Measurements from ENCODE around the gene METTL8.
"Not testable (repeated sequence)": the region's sequence is repeated elsewhere in the genome, so short reads cannot be mapped to it uniquely, and the experiment has no call there.

The METTL8 gene

DNA sequence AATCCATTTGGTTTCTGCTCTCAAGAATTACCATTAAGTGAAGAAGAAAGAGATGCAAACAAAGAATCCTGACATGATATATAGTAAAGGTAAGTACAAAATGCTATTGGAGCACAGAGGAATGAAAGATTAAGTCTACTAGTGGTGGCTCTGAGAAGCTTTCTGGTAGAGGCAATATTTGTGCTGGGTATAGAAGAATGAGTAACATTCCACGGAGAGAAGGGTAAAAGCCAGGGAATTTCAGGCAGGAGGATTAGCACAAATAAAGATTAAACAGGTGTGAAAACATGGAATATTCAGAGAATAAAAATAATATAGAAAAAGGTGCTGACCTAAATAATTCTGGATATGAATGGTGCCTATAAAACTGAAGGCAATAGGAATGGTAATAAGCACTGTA is 31.8 kb downstream of the METTL8 start:
- no peak for DNase-seq (ENCODE audit: low read depth)

DNA sequence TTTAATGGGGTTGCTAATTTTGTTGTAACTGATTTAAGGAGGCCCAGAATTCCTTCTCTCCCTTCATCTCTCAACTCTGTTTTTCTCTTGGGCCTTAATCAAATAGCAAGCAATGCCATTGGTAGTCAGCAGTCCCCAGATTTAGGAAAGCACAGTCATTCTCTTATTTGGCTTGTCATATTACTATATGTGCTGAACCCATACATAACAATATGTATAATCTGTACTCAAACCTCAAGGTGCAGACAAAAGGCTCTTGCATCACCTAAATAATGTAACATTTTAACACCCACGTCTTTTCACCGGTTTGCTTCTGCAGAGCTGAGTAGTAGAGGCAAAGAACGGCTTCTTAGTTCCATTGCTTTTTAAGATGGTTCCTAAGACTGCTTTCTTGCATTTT is 33.4 kb downstream of the METTL8 start:
- DNase-seq (ENCODE audit: low read depth) = no peak

DNA sequence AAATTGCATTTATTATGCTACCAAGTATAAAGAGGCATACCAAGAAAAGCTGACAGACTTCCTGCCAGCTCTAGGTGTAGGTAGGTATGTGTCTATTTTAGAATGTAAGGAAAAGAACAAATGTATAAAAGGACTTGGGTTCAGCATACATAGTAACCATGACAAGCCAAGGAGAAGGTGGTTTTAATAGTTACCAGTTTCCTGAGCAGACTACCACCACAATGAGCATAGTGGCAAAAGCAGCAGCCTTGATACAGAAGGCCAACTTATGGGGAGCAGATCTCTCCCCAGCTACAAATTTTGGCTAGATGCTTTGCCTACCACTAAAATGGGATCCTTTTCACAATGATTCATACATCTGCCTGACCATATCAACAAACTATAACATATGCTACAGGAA is 34.5 kb downstream of the METTL8 start:
- no peak for DNase-seq (ENCODE audit: low read depth)

DNA sequence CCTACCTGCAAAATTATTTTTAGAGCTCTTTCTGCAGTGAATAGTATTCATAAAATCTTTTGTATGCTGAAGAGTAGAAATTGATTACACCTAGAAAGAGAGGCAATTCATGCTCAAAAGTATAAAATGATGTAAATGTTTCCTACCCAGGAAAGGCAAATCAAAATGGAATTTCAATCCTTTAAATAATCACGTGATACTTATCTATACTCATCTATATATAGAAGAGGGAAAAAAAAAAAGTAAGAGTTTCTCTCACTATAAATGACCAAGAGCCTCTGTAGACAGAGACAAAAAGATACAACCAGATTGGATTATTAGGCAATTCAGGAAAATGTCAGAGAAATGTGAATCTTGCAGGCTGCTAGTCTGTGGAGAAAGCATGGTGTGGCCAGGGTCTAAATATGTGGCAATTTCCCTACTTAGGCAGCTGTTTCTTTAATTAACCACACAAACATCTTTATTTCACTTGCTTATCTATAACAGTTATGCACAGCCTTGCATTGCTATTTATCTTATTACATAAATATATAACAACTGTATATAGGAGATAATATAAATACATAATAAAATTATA is 39.5 kb downstream of the METTL8 start:
- no peak for DNase-seq (ENCODE audit: low read depth)

DNA sequence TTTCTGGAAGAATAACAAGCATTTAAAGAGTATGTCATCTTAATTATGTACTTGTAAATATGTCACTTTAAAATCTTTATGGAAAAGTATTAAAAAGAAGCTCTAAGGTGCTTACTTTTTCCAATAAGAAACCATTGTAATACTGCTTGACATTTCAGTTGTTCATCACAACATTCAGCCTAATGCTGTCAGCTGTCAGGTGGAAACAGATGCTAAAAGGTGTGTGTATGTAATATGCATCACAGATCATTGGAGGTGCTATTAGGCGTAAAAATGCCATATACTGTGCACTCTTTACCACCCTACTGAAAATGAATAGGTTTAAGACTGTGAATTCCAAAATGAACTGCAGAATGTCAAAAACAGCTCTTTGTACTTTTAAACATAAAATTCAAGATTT is 40.3 kb downstream of the METTL8 start:
- DNase-seq (ENCODE audit: low read depth) = no peak

DNA sequence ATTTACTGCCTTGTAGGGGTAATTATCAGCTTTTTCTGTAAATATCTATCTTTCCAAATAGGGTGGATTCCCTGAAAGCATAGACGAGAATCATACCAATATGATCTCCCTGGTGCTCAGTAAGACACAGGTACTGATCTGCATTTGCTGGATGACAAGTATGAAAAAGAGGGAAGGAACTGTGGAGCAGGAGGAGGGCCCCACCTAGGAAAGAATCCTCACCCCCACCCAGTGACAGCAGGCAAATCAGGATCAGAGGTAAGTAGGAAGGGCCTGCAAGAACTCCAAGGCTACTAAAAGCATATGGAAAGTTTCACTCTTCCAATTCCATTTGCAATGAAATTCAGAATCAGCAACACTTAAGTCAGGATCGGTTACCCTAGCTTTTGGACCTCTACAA is 42.3 kb downstream of the METTL8 start:
- no peak for DNase-seq (ENCODE audit: low read depth)

DNA sequence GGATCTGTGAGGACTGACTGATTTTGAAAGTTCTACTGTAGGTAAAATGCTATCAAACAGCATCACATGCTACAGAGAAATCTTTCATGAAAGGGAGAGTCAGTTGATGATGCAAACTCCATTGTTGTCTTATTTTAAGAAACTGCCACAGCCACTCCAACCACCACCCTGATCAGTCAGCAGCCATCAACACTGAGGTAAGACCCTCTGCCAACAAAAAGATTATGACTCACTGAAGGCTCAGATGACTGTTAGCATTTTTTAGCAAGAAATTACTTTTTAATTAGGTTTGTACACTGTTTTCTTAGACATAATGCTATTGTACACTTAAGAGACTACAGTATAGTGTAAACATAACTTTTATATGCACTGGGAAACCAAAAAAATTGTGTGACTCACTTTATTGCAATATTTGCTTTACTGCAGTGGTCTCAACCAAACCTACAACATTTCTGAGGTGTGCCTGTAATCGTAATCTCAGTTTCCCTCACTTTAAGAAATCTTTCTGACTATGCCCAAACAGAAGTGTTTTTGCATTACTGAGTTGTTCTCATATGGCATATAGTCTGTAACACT is 42.8 kb downstream of the METTL8 start:
- DNase-seq (ENCODE audit: low read depth) = no peak

DNA sequence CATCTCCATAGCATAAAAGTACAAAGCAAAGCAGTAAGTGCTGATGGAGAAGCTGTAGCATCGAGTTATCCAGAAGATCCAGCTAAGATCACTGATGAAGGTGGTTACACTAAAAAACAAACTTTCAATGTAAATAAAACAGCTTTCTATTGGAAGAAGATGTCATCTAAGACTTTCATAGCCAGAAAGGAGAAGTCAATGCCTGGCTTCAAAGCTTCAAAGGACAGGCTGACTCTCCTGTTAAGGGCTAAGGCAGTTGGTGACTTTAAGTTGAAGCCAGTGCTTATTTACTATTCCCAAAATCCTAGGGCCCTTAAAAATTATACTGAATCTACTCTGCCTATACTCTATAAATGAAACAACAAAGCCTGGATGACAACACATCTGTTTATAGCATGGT is 44.0 kb downstream of the METTL8 start:
- no peak for DNase-seq (ENCODE audit: low read depth)

DNA sequence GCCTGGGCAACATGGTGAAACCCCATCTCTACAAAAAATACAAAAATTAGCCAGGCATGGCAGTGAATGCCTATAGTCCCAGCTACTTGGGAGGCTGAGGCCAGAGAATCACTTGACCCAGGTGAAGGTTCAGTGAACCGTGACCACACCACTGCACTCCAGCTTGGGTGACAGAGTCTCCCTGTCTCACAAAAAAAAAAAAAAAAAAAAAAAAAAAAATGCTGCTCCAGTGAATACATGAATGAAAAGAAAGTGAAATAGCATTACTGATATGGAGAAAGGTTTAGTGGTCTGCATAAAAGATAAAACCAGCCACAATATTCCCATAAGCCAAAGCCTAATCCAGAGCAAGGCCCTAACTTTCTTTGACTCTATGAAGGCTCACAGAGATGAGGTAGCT is 44.5 kb downstream of the METTL8 start:
- no peak for DNase-seq (ENCODE audit: low read depth)

DNA sequence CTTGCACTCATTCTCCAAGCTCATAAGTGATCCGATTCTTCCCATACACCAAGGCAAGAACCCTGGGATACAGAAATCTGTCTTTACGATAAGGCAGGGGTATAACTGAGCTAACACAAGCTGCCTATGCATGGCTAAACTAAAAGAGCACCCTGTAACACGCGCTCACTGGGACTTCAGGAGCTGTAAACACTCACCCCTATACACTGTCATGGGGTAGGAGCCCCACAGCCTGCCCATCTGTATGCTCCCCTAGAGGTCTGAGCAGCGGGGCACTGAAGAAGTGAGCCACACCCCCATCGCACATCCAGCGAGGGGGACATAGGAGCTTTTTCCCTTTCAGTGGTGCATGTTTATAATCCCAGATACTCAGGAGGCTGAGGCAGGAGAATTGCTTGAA is 46.7 kb downstream of the METTL8 start:
- no peak for DNase-seq (ENCODE audit: low read depth)

DNA sequence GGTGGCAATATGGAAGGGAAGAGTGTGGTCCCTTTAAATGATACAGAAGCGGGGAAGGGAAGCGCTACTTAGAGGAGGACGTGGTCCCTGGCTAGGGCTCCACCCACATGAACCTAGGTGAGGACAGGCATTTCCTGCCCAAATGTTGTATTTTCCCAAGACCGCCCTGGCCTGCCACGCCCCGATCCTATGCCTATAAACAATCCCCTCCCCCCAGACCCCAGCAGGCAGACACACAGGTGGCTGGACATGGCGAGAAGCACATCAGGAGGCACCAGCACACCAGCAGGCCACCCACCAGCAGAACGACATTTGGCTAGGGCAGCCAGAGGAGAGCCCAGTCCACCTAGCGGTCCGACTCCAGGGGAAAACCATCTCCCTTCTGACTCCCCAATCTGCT is 47.2 kb downstream of the METTL8 start:
- DNase-seq (ENCODE audit: low read depth) = no peak

DNA sequence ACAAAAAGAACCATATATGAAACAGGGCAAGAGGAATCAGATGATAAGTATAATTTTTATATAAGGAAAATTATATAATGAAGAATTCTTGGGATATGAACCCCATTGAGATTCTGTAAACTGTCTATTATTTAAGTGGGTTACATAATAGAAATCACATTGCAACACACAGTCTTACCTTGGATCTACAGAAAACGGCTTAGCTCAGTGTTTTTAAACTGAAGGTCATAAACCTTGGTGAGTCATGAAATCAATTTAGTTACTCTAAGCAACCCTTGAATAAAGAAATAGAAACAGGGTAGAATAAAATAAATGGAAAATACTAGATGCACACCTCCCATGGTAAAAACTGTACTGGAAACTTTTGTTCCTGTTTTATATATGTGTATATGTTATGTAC is 50.7 kb downstream of the METTL8 start:
- no peak for DNase-seq (ENCODE audit: low read depth)

DNA sequence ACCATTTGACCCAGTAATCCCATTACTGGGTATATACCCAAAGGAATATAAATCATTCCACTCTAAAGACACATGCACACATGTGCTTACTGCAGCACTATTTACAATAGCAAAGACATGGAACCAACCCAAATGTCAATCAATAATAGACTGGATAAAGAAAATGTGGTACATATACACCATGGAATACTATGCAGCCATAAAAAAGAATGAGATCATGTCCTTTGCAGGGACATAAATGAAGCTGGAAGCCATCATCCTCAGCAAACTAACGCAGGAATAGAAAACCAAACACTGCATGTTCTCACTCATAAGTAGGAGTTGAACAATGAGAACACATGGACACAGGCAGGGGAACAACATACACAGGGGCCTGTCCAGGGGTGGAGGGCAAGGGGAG is 51.6 kb downstream of the METTL8 start:
- not testable (repeated sequence) for DNase-seq (ENCODE audit: low read depth)

DNA sequence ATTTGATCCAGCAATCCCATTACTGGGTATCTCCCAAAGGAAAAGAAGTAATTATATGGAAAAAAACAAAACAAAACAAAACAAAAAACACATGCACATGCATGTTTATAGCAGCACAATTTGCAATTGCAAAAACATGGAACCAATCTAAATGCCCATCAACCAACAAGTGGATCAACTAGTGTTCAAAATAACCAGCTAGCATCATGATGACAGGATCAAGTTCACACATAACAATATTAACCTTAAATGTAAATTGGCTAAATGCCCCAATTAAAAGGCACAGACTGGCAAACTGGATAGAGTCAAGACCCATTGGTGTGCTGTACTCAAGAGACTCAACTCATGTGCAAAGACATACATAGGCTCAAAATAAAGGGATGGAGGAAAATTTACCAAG is 55.9 kb downstream of the METTL8 start:
- not testable (repeated sequence) for DNase-seq (ENCODE audit: low read depth)

DNA sequence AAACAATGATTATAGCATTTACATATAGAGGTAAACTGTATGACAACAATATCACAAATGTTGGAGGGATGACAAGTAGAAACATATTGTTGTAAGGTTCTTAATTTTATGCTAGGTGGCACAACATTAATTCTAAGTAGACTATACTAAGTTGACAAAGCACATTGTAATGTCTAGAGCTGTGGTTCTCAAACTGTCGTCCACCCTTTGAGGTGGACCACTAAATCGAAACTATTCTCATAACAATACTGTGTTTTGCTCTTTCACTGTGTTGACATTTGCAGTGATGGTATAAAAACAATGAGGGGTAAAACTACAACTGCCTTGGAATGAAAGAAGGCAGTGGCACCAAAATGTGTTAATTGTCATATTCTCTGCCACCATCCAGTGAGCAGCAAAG is 66.1 kb downstream of the METTL8 start:
- DNase-seq (ENCODE audit: low read depth) = no peak

DNA sequence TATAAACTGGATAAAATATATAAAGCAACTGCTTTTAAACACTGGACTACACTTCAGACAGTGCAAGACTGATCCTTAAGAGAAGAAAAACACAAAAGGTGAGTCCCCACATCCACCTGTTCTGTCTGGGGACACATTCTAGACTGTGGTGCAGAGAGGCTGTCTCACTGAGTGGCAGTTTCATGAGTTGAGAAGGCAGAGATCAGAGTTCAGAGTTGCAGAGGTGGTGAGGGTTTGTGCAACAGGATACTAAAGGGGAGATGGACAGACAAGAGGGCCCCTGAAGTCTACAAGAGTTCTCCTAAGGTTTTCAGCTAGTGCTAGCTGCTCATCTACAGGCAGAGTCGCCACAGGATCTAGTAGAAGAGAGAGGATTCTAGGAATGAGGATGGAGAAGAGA is 68.0 kb downstream of the METTL8 start:
- no peak for DNase-seq (ENCODE audit: low read depth)

DNA sequence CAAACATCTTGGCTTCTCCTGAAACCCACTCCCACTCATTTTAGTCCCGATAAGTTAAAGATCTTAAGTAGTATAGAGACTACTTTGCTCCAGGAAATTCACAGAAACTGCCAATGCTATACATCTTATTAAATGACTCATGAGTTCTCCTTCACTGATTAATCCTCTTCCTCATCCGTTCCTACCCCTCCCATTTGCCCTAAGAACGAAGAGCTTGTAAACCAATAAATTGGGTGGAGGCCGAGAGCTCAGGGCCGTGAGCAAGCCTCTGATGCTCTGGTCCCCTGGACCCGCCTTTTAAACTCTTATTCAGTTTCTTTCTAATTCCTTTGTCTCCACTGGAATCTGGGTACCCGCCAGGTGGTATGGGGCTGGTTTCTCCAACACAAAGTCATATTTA is 68.6 kb downstream of the METTL8 start:
- DNase-seq (ENCODE audit: low read depth) = no peak

DNA sequence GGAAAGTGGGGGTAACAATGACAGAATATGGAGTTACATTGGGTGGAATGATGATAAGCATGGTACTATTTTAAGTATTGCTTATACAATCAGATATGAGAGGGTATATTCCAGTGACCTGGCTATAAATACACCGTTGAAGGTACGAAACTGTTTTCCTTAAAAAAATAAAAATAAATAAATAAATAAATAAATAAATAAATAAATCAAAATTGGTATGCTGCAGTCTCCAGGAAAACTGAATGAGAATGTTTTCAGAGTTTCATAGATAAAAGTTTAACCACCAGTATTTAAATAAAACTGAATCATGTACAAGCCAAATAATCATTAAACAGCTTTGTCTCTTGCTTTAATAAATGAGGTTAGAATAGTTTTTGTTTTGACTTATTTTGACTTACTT is 71.4 kb downstream of the METTL8 start:
- DNase-seq (ENCODE audit: low read depth) = no peak

DNA sequence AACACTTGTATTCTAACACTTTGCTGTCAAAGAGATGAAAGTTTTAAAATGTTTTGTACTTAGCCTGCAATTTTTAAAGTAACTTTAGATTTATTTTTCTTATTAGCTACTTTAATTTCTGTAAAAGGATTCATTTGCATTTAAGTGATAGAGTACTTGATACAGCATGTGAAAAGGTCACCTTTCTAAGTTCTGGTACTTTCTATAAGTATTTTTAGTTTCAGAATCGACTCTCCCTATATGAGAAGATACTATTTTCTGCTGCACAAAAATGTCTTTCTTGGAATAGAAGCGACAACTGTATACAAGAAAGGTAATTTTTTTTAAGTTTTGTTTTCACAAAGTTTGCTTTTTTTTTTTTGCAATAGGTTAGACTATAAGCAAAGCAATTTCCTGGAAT is 72.9 kb downstream of the METTL8 start:
- no peak for DNase-seq (ENCODE audit: low read depth)

DNA sequence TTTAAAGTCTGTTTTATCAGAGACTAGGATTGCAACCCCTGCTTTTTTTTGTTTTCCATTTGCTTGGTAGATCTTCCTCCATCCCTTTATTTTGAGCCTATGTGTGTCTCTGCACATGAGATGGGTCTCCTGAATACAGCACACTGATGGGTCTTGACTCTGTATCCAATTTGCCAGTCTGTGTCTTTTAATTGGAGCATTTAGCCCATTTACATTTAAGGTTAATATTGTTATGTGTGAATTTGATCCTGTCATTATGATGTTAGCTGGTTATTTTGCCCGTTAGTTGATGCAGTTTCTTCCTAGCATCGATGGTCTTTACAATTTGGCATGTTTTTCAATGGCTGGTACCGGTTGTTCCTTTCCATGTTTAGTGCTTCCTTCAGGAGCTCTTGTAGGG is 80.0 kb downstream of the METTL8 start:
- not testable (repeated sequence) for DNase-seq (ENCODE audit: low read depth)

DNA sequence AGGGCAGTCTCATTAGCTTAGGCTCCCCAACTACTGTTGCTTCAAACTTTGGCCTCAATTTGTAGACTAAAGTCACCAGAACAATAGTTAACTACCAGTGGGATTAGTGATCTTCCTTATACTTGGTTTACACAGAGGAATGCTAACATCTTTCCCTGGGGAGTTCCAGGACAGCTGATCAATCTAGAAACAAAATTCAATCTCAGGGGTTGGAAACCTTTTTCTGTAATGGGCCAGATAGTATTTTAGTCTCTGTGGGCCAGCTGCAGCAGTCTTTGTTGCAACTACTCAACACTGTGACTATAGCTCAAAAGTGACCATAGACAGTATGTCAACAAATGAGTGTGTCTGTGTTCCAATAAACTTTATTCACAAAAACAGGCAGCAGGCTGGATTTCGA is 85.7 kb downstream of the METTL8 start:
- DNase-seq (ENCODE audit: low read depth) = no peak

DNA sequence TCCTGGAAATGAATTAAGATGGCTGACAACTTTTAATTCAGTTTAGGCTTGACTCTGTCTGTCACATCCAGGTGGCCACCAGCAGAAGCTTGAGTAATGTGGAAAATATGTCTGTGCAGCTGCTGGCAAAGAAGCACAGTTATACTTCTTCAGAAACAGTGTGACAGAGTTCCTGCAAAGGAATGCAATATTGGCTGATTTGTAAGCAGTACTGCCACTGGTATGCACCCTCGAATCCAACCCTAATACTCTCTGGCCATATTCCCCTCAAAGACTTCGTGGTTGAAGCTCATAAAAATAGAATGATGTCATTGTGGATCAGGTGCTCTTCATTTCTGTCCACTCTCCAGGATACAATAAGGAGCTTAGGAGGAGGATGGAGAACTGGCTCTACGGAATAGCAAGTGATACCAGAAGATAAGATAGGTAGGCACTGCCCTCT is 86.2 kb downstream of the METTL8 start:
- DNase-seq (ENCODE audit: low read depth) = no peak

DNA sequence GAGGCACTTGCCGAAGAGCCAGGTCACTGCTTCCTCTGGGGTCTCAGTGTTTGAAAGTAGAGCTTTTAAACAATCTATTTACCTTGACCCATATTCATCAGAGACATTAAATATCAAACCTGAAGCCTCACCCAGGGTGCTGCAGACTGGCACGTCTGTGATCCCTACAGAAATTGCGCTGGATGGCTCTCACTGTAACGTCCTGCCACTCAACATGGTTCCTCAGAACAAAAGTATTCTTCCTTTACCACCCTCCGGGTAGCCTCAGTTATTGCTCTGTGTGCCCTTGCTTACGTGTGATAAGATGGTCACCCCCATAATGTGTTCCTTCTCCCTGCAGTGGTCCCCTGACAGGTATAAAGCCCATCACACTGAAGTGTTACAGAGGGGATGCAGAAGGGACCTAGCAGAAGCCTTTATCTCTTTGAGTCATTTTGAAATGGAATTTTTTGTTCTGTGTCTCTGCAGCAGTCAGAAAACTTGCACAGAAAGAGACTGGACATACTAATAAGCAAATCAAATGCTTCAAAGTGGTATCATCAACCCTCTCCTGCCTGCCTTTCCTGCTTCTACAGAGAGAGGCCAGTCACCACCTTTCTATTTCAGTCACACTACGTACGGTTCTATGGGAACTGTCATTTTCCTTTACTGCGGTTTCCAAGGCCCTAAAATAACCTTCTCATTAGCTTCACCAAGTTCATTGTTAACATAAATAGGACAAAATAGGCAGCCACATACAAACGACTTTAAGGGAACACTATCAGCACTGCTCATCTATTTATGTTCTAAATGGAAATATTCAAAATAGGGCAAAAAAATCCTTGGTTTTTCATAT is 86.8 kb downstream of the METTL8 start:
- DNase-seq (ENCODE audit: low read depth) = no peak
